HCT116 (cell line): ENCODE measurements around the gene MAEA. TPM values are rescaled to one million over a fixed set of nuclear protein-coding genes. Genes with fewer than 3 reads are reported as not detected.

Experiments
- ATAC-seq: fragments of 200-7000 bp; cut with Tn5 transposase; 2 replicates; pipeline ENCODE4 v1.9.1; 2020; ENCODE audit warnings: mild to moderate bottlenecking, moderate library complexity
- BruUV-seq: library from RNA; stranded (reverse); fragments of 400-500 nt; replicated peaks from 2 replicates; lab custom pipeline; 2021; lab: Mats Ljungman, UMichigan
- CTCF ChIA-PET: fragments of 300-600 bp; sonication (Branson Sonifier 250); formaldehyde crosslinking; loops from one replicate; lab custom pipeline; 2021; ENCODE audit warnings: antibody characterized with exemption; lab: Charles Lee
- POLR2A ChIA-PET: fragments of 300-600, 350-600 bp; sonication (Branson Sonifier 250); formaldehyde crosslinking; loops from one replicate; lab custom pipeline; 2021; ENCODE audit warnings: antibody characterized with exemption; lab: Charles Lee
- RAD21 ChIA-PET, 2 experiments: fragments of 300-600 bp; sonication (Branson Sonifier 250); formaldehyde crosslinking; loops; one replicate each; lab custom pipeline; 2023; ENCODE audit warnings: low total read pairs in 2 of 2; ENCODE audit not compliant: uncharacterized antibody in 2 of 2, unreplicated experiment in 2 of 2, low non-redundant PET in 1 of 2; lab: Charles Lee
- DNase-seq: peaks from one replicate; pipeline ENCODE4 v3.0.0-alpha.2; 2010; ENCODE audit warnings: low read depth, low spot score
- H2AFZ ChIP-seq: fragments of 200-600 bp; shearing (Covaris generic), sonication (generic); 2 replicates; pipeline ENCODE4 v1.6.1; 2017; ENCODE audit warnings: low read depth, mixed run types, mixed read lengths, antibody characterized with exemption, low read length; ENCODE audit not compliant: poor library complexity, severe bottlenecking
- H3K27ac ChIP-seq: 2 replicates; pipeline ENCODE4 v1.5.1; 2012; ENCODE audit warnings: low read depth, low read length
- H3K27me3 ChIP-seq: fragments of 200-600 bp; sonication (generic); 2 replicates; pipeline ENCODE4 v1.6.1; 2016; ENCODE audit warnings: mixed run types, low read length, mixed read lengths; ENCODE audit not compliant: insufficient read depth
- H3K36me3 ChIP-seq, 2 experiments: fragments of 200-500 bp in 1 of 2; fragments of 200-600 bp in 1 of 2; sonication (Bioruptor generic) in 1 of 2; sonication (generic) in 1 of 2; 2 replicates each; pipeline versions ENCODE4 v1.5.1 to v1.6.1; 2014 to 2016; ENCODE audit warnings: low read length in 2 of 2, inconsistent platforms in 1 of 2, mixed read lengths in 1 of 2, mixed run types in 1 of 2; ENCODE audit not compliant: insufficient read depth in 2 of 2, control insufficient read depth in 1 of 2
- H3K4me1 ChIP-seq, 2 experiments: fragments of 200-600 bp in 1 of 2; sonication (generic) in 1 of 2; 2 replicates each; pipeline versions ENCODE4 v1.5.1 to v1.6.1; 2012 to 2017; ENCODE audit warnings: low read length in 2 of 2, inconsistent platforms in 1 of 2, mild to moderate bottlenecking in 1 of 2, mixed read lengths in 1 of 2, mixed run types in 1 of 2, moderate library complexity in 1 of 2; ENCODE audit not compliant: insufficient read depth in 2 of 2, control insufficient read depth in 1 of 2
- H3K4me2 ChIP-seq: fragments of 200-600 bp; sonication (generic); 2 replicates; pipeline ENCODE4 v1.6.1; 2017; ENCODE audit warnings: mixed run types, low read length, mixed read lengths
- H3K4me3 ChIP-seq, 2 experiments: fragments of 200-600 bp in 1 of 2; sonication (generic) in 1 of 2; replicated peaks in 1 of 2; 2 replicates each; pipeline ENCODE4 v1.5.1; 2011 to 2016; ENCODE audit warnings: low read length in 2 of 2, control low read depth in 1 of 2, low read depth in 1 of 2, mild to moderate bottlenecking in 1 of 2, mixed read lengths in 1 of 2, mixed run types in 1 of 2
- H3K79me2 ChIP-seq: fragments of 200-600 bp; sonication (generic); 2 replicates; pipeline ENCODE4 v1.6.1; 2017; ENCODE audit warnings: mild to moderate bottlenecking, mixed run types, low read length, moderate library complexity, mixed read lengths; ENCODE audit not compliant: insufficient read depth
- H3K9ac ChIP-seq: fragments of 200-600 bp; sonication (generic); 2 replicates; pipeline ENCODE4 v1.6.1; 2016; ENCODE audit warnings: low read length, mixed read lengths
- H3K9me2 ChIP-seq: fragments of 200-600 bp; sonication (generic), shearing (Covaris generic); 2 replicates; pipeline ENCODE4 v1.6.1; 2017; ENCODE audit warnings: mixed run types, mild to moderate bottlenecking, moderate library complexity; ENCODE audit not compliant: insufficient read depth
- H3K9me3 ChIP-seq, 2 experiments: fragments of 200-500 bp in 1 of 2; fragments of 200-600 bp in 1 of 2; sonication (Bioruptor generic) in 1 of 2; sonication (generic) in 1 of 2; 2 replicates each; pipeline ENCODE4 v1.6.1; 2014 to 2017; ENCODE audit warnings: low read length in 2 of 2, mixed read lengths in 2 of 2, inconsistent platforms in 1 of 2, low read depth in 1 of 2, mild to moderate bottlenecking in 1 of 2, mixed run types in 1 of 2, moderate library complexity in 1 of 2; ENCODE audit not compliant: control insufficient read depth in 1 of 2, insufficient read depth in 1 of 2
- H4K20me1 ChIP-seq: fragments of 200-600 bp; sonication (generic), shearing (Covaris generic); 2 replicates; pipeline ENCODE4 v1.6.1; 2017; ENCODE audit warnings: mixed run types, mild to moderate bottlenecking, moderate library complexity; ENCODE audit not compliant: insufficient read depth
- CBX3 ChIP-seq: IDR thresholded peaks from 2 replicates; pipeline ENCODE4 v1.6.1; 2012; ENCODE audit warnings: low read depth
- ELF1 ChIP-seq: IDR thresholded peaks from 2 replicates; pipeline ENCODE4 v1.6.1; 2012; ENCODE audit warnings: low read depth, borderline replicate concordance
- EZH2 ChIP-seq: fragments of 200-600 bp; sonication (generic); IDR thresholded peaks from 2 replicates; pipeline ENCODE4 v1.6.1; 2017; ENCODE audit warnings: antibody characterized with exemption, mixed run types
- FOSL1 ChIP-seq: IDR thresholded peaks from 2 replicates; pipeline ENCODE4 v1.6.1; 2012; ENCODE audit warnings: low read depth
- POLR2A ChIP-seq: IDR thresholded peaks from 2 replicates; pipeline ENCODE4 v1.7.0; 2011; ENCODE audit warnings: borderline replicate concordance; ENCODE audit not compliant: insufficient read depth, insufficient read length; ENCODE audit errors: extremely low read depth
- RAD21 ChIP-seq: IDR thresholded peaks from 2 replicates; pipeline ENCODE4 v1.6.1; 2012; ENCODE audit warnings: low read depth, mild to moderate bottlenecking
- SP1 ChIP-seq: IDR thresholded peaks from 2 replicates; pipeline ENCODE4 v1.6.1; 2012; ENCODE audit warnings: low read depth
- SRF ChIP-seq: IDR thresholded peaks from 2 replicates; pipeline ENCODE4 v1.6.1; 2012; ENCODE audit warnings: low read depth
- ZFX ChIP-seq: fragments of 450-650 bp; IDR thresholded peaks from 2 replicates; pipeline ENCODE4 v1.6.1; 2017
- ZNF274 ChIP-seq: fragments of 200-500 bp; sonication (Bioruptor generic); IDR thresholded peaks from 2 replicates; pipeline ENCODE4 v1.6.1; 2014; ENCODE audit warnings: mild to moderate bottlenecking, low read depth, low read length, inconsistent platforms
- intact Hi-C: fragments of 100-400 bp; cut with micrococcal nuclease; formaldehyde crosslinking; loops from 2 replicates; pipeline ENCODE4 v1.10.0; 2022
- total RNA-seq: library from RNA; stranded (reverse); gene quantifications from one replicate; pipeline ENCODE4 v1.2.1, GENCODE V29; 2021; ENCODE audit not compliant: unreplicated experiment
- TF ChIP-seq, protein P1 (sequence below): IDR thresholded peaks from 2 replicates; pipeline ENCODE4 v1.6.1; 2012

MAEA gene
- total RNA-seq, 1 experiment from 2014 or later, result 88.3 TPM

DNA sequence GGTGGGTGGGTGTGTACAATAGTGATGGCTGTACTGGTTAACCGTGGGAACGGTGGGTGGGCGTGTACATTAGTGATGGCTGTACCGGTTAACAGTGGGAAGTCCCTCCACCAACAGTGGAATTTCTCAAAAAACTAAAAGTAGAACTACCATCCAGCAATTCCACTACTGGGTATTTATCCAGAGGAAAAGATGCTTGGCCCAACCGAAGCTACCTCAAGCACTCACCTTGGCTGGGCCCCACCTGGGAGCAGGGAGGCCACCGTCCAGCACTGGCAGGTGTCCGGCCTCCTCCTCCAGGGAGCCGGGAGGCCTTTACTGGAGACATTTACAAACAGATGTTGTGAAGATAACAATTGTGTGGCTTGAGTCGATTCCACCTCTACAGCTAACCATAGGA lies 6.0 kb upstream of the MAEA start:
- no peak overlapping the region for H3K4me3 ChIP-seq
- CTCF ChIA-PET, result no interaction called here
- no peaks in the 10 kb centered on the region for H3K79me2 ChIP-seq
- POLR2A ChIA-PET, result no interaction called here
- RAD21 ChIA-PET, result no interaction called here
- no peak for DNase-seq
- no peak for TF ChIP-seq POLR2A
- TF ChIP-seq, protein P1, sequence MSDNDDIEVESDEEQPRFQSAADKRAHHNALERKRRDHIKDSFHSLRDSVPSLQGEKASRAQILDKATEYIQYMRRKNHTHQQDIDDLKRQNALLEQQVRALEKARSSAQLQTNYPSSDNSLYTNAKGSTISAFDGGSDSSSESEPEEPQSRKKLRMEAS, result no peak
- no peak for TF ChIP-seq SP1
- TF ChIP-seq ZFX, result no peak
- no peak for TF ChIP-seq ELF1
- H3K4me1 ChIP-seq, result peaks cover 3 to 5% of the 10 kb centered on the region in 2 experiments; a peak in 2 of 4 replicates
- no peaks in the 10 kb centered on the region for H3K36me3 ChIP-seq
- BruUV-seq, result no TSS peak
- no peak overlapping the region for H2AFZ ChIP-seq
- no peaks in the 10 kb centered on the region for H3K9me2 ChIP-seq
- no peak for ATAC-seq
- intact Hi-C loops, result no loop called here
- H3K27me3 ChIP-seq, result no peaks in the 10 kb centered on the region
- H3K27ac ChIP-seq, result no peak overlapping the region
- H4K20me1 ChIP-seq, result no peaks in the 10 kb centered on the region
- no peak overlapping the region for H3K4me2 ChIP-seq
- peaks cover 0 to 9% of the 10 kb centered on the region in 2 experiments; a peak in 2 of 4 replicates for H3K9me3 ChIP-seq
- H3K9ac ChIP-seq, result no peak overlapping the region

DNA sequence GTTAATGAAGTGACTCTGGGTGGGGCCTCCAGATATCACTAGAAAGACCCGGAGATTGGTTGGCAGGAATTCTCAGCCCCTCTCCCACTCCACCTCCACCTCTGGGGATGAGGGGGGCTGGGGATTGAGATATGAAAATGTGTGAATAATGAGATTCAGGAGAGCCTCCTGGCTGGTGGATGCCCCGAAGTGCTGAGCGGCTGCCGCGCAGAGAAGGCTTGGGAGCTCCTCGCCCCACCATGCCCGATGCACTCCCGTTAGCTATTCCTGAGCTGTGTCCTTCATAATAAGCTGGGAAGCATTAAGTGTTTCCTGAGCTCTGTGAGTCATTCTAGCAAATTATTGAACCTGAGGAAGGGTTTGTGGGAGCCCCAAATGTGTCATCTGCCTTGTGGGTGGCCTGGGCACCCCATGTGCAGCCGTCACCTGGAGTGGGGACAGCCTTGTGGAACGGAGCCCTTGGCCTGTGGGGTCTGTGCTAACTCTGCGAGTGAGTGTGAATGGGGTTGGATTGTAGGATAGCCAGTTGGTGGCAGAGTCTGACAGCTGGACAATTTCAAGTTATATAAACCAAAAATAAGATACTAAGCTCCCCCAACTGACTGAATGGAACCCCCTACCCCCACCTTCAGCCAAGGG lies 4.4 kb upstream of the MAEA start:
- no peaks in the 10 kb centered on the region for H4K20me1 ChIP-seq
- no peaks in the 10 kb centered on the region for H3K9me2 ChIP-seq
- H3K36me3 ChIP-seq, result no peaks in the 10 kb centered on the region
- POLR2A ChIA-PET, result no interaction called here
- no peak overlapping the region for H2AFZ ChIP-seq
- RAD21 ChIA-PET, result no interaction called here
- no peak for ATAC-seq
- peaks cover 0 to 9% of the 10 kb centered on the region in 2 experiments; a peak in 2 of 4 replicates for H3K9me3 ChIP-seq
- H3K27ac ChIP-seq, result no peak overlapping the region
- no TSS peak for BruUV-seq
- no peak overlapping the region for H3K4me3 ChIP-seq
- TF ChIP-seq ELF1 (no peak), ZNF274 (no peak), CBX3 (no peak), FOSL1 (no peak), SRF (no peak), RAD21 (0 out of 2 replicates have a peak, but pooled peaks have one; percentile 8), EZH2 (no peak)
- TF ChIP-seq, all 23 proteins: peak for 1
- intact Hi-C loops, result loop anchor here (5.0 kb wide), 2 partner anchors 62 to 273 kb away; partner anchors contain the start of genes FGFRL1 and UVSSA
- no peak overlapping the region for H3K4me2 ChIP-seq
- H3K9ac ChIP-seq, result no peak overlapping the region
- no peak for DNase-seq
- CTCF ChIA-PET, result no interaction called here
- H3K79me2 ChIP-seq, result peaks cover 6% of the 10 kb centered on the region
- H3K4me1 ChIP-seq, result peaks cover 3 to 8% of the 10 kb centered on the region in 2 experiments; a peak in 2 of 4 replicates
- H3K27me3 ChIP-seq, result no peaks in the 10 kb centered on the region
